CD4-positive, alpha-beta T cell treated with Interferon alpha-2 for 1 hour (primary cell): ENCODE results near the gene S100A2.
"Not testable (repeated sequence)": the region's sequence is repeated elsewhere in the genome, so short reads cannot be mapped to it uniquely, and the experiment has no call there.

Experiments used
- DNase-seq, 2 donors: peaks; one replicate each; pipeline ENCODE4 v3.0.0-alpha.2; 2020 to 2022

S100A2 gene

DNA sequence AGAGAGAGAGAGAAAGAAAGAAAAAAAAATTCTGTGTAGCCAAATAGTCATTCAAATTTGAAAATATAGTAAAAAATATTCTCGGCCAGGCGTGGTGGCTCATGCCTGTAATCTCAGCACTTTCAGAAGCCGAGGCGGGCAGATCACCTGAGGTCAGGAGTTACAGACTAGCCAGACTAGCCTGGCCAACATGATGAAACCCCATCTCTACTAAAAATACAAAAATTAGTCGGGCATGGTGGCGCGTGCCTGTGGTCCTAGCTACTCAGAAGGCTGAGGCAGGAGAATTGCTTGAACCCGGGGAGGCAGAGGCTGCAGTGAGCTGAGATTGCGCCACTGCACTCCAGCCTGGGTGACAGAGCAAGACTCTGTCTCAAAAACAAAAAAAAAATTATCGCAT, 22.4 kb upstream of the S100A2 start:
- DNase-seq: not testable (repeated sequence)

GRCh38 chr1:153587314-153587713, 21.7 kb upstream of the S100A2 start:
- DNase-seq: no peak

DNA sequence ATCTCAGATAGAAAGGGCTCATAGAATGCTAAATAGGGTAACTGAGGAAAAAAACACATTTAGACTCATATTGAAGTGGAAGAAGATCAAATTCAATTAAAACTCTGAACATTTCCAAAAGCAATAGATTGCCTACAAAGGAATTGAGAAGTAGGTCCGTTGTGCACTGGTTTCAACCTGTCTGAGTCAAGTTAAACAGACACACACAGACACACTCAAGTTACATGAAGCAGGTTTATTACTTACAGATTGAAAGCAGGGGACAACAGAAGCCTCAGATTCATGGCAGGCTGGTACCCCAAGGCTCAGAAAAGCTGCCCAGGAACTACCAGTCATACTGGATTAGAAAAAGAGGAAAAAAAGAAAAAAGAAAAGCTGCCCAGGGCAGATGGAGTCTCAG, 20.7 kb upstream of the S100A2 start:
- DNase-seq: no peak

- DNase-seq: no peak
These were observed 19.4 kb upstream of the S100A2 start for GRCh38 chr1:153585006-153585405.

DNA sequence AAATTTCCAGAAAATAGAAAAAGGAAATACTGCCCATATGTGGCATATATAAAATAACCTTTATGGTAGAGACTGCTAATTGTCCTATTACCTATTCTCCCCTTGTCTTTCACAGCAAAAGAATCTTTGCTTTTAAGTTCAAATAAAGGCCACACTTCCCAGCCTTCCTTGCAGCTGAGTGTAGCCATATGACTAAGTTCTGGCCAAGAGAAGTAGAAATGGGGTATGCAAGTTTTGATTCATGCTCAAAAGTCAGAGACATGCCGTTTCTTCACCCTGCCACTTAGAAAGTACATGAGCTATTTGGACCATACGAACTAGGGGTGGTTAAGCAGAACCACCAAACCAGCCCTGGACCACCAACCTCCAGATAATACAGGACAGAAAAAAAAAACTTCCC, 18.3 kb upstream of the S100A2 start:
- no peak for DNase-seq

- DNase-seq: not testable (repeated sequence)
These were observed 17.9 kb upstream of the S100A2 start for GRCh38 chr1:153583514-153583913.

- not testable (repeated sequence) for DNase-seq
These were observed 17.2 kb upstream of the S100A2 start for GRCh38 chr1:153582836-153583235.

GRCh38 chr1:153578936-153579335, 13.3 kb upstream of the S100A2 start:
- no peak for DNase-seq

DNA sequence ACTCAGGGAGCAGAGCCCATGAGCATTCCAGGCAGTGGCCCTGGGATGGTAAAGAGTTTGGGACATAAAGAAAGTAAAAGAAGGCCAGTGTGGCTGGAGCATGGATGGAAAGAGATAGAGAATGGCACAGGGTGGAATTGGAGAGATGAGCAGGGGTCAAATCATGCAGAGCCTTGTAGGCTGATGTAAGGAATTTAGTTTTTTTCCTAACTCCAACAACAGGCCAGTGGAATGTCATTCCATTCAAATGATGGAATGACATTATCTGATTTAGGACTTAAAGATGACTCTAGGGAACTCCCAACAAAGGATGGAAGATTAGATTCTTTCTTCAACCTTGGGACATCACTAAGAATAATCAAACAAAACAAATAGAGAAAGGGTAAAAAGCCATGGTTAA, 12.8 kb upstream of the S100A2 start:
- DNase-seq: no peak

GRCh38 chr1:153577624-153578051, 12.0 kb upstream of the S100A2 start:
- DNase-seq: no peak

DNA sequence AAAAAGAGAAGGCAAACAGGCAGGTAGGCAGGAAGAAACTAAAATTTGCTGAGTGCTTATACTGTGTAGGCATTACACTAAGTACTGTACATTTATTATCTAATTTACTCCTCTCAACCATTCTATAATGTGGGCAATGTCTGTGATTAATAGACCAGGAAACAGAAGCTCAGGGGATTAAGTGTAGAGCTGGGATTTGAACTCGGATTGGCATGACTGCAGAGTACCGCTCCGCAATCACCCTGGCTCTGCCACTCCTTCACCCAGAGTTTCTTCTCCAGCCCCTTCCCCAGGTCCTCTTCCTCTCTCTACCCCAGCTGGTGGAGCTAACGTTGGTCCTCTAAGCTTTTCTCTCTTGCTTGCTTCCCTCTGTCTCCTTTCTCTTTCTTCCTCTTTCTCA, 11.5 kb upstream of the S100A2 start:
- no peak for DNase-seq

DNA sequence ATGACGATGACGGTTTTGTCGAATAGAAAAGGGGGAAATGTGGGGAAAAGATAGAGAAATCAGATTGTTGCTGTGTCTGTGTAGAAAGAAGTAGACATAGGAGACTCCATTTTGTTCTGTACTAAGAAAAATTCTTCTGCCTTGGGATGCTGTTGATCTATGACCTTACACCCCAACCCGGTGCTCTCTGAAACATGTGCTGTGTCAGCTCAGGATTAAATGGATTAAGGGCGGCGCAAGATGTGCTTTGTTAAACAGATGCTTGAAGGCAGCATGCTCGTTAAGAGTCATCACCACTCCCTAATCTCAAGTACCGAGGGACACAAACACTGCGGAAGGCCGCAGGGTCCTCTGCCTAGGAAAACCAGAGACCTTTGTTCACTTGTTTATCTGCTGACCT, 9.9 kb upstream of the S100A2 start:
- not testable (repeated sequence) for DNase-seq

- DNase-seq: not testable (repeated sequence)
These were observed 9.4 kb upstream of the S100A2 start for GRCh38 chr1:153575081-153575491.

- no peak for DNase-seq
These were observed 7.7 kb upstream of the S100A2 start for GRCh38 chr1:153573351-153573750.

DNA sequence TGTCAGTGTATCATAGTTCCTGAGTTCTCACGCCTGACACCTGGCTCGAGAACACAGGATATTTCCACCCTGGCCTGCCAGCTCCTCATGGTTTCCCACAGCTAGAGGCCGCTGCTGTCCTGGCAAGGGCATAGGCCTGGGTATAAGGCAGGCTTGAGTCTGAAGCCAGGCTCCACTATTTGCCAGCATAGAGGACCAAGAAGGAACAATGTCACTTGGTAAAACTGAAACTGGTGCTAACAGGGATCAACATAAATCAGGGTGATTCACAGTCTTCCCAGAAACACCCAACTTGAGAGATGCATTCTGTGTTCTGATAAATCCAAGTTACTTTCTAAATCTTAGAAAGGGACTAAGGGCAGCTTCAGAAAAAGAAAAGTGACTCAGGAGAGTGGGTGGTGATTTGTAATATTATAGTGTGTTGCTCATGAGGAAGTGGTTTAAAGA, 6.9 kb upstream of the S100A2 start:
- DNase-seq: peak; percentile 62 to 65

DNA sequence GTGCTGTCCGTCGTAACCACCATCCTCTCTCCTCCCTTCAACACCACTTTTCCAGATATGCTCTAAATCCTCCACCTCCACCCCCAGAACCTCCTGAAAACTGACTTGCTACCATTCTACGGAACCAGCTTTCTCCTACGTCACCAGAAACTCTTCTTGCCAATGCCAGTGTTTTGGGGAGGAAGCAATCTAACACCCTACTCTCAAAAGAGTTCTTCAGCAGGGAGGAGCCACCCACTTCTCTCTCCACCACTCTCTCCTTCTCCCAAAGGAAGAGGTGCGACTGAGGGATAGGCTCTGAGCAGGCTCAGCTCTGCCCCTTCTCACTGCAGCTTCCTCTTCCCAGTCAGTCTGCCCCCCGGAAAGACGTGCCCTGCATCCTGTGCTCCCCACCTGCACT, 6.1 kb upstream of the S100A2 start:
- no peak for DNase-seq

DNA sequence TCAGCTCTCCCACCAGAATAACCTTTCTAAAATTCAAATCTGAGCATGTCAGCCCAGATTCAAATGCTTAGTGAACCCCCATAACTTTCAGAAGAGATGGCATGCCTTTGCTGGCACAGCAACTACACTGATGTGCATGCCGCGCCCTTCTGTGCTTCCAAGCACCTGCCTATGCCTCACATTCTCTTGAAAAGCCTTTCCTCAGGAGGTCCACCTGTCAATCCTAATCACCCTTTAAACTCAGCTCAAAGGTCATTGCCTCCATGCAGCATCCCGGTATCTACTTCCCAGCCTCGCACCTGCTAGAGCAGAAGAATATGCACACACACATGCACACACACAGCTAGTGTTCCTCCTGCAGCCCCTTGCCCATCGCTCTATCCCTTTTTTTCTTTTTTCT, 5.2 kb upstream of the S100A2 start:
- DNase-seq: no peak

DNA sequence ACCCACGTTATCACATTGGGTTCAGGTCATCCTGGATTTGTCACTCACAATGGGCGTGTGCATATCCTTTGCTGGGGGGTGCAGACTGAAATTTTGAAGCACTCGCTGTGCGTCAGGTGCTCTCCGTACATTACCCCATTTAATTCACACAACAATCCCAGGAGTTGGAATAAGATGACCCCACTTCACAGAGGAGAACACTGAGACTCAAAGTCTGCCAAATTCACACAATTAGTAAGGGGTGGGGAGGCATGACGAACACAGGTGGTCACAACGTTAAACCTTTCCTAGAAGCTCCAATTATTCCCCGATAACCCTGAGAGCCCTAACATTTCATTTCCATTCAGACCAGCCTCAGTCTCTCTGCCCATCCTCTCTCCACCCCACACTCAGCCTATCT, 3.8 kb upstream of the S100A2 start:
- DNase-seq: no peak

GRCh38 chr1:153568367-153569099, 2.9 kb upstream of the S100A2 start:
- peak; percentile 76 to 84 for DNase-seq

DNA sequence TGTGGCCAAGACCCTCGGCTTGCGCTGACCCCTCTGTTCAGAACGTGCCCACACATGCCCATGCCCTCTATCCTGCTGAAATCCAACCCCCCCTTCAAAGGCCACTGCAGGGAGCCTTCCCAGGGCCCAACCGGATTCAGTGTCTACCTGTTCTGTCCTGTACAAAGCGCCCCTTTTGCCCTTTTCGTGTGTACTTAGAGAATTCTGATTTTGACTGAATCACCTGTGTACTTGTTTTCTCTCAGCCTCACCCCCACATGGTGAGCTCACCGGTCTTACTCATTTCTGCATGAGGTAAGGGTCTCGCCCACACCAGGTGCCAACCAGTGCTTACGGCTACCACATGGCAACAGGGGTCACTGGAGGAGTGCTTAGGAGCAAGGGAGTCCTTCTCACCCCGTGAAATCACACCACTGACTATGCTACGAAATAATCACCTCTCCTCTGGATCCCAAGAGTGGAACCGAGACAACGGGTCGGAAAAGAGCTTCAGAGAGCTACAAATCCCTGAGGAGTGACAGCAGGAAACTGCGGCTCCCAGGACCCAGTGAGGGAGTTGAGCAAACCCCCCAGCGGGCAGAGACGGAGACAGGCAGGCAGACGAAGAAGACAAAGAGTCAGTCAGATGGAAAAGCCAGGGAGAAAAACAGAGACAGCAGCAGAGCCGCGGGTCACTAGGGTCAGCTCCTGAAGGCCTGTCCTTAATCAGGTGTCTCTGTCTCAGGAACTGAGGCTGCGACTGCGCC, 2.1 kb upstream of the S100A2 start:
- DNase-seq: no peak

GRCh38 chr1:153566414-153567371, 1.0 kb upstream of the S100A2 start:
- peak; percentile 78 to 86 for DNase-seq

DNA sequence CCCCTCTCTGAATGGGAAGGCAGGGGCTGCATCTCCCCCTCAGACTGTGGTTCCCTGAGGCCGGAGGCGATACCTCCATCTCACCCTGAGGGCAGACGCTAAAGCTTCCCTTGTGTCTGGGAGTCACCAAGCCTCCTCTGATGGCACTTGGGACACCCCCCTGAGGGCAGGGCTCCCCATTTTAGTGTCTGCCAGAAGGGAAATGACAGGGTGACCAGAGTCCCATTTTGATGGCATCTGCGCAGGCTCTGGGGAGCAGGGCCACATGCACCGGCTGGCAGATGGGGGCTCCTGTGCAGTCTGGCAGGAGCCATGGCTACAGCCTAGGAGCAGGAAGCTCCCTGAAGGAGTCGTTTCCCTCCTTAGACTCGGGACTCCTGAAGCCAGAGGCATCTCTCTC, 1.7 kb downstream of the S100A2 start:
- no peak for DNase-seq

GRCh38 chr1:153563483-153563901, 2.2 kb downstream of the S100A2 start:
- DNase-seq: no peak
